Stimulated activated CD8-positive, alpha-beta memory T cell treated with anti-CD3 and anti-CD28 coated beads, Interleukin-12 subunit alpha, Interleukin-12 subunit beta, amount 100 ng/mL, for 4 hours (primary cell): ENCODE results near the gene NLGN1.

ENCODE experiments used
- DNase-seq: peaks from one replicate; pipeline ENCODE4 v3.0.0-alpha.2; 2020; ENCODE audit warnings: low read depth

The NLGN1 gene

DNA sequence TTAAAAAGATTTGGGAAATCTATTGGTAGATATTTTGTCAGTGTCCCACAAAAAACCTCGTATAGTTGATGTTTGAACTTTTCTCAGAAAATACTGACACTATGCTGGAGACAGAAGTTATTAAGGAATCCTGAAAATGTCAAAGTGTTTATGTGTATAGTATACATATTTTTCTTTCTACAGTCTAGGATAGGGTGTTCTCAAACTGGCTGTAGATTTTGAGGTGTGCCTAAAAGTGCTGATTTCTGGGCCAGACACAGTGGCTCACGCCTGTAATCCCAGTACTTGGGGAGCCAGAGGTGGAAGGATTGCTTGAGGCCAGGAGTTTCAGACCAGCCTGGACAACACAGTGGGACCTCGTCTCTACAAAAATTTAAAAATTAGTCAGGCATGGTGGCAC is 322.0 kb downstream of the NLGN1 start:
- DNase-seq = no peak

DNA sequence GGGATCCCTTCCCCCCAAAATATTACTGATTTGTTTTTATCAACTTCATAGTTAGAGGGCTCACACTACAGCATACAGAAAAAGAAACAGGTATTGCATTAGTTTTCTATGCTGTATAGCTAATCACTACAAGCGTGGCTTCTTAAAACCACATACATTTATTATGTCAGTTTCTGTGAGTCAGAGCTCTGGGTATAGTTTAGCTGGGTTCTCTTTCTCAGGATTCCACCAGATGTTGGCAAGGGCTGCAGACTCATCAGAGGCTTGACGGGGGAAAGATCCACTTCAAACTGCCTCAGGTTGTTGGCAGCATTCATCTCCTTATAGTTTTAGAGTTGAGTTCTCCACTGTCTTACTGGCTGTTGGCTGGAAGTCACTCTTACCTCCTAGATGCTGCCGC is 328.0 kb downstream of the NLGN1 start:
- no peak for DNase-seq

DNA sequence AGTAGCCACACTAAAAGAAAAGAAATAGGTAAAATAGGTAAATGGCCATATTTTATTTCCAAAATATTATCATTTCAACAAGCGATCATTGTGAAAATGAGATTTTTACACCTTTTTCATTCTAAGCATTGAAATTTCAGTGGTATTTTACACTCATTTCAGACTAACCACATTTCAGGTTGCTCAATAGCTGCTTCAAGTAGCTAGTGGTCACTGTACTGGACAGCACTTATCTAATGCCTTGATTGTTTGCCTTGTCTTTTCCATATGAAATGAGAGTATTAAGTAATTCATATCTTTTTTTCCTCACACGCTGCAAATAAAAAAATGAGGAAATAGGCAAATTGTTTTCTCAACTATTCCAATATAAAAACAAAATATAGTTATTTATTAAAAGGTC is 332.8 kb downstream of the NLGN1 start:
- DNase-seq = no peak

DNA sequence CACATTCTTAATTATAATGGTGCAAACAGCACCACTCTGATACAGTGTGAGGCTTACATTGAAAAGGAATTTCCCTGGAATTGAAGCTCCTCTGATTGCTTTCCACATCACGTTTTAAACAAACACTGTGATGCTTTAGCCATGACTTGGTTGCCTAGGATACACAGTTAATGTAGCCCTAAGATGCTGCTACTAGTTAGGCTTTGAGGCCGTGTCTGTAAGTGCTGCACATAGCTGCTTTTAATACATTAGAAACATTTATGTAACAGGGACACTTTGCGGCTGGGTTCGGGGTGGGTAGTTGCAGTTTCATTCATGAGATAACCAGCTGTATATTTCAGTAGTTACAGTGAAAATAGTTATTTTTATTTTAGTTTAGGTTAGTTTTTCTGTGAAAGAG is 334.7 kb downstream of the NLGN1 start:
- no peak for DNase-seq

DNA sequence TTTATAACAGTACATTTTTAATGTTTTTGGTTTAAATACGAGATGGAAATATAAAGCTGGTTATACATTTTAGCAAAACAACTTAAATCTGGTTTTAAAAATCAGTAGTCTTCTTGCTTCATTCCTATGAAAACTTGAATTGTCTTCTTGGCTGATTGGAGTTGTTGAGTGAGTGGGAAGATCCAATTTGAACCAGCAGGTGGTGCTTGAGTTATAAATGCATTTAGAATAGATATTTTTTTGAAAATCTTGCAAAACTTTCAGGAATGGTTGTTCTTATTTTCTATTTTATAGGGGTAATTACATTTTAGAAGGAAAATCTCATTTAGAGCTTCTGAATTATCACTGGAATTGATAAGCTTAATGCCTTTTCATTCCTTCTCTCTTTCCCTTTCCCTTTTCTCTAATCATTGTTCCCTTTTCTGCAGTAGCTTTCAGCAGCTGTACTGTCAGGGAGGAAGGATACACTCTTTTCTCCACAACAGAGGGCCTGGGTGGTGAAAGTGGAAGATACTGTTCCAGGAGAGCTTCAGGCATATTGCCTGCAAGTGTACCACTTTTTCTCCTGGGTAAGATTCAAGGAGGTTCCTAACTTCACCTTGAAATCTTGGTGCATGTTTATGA is 335.6 kb downstream of the NLGN1 start:
- no peak for DNase-seq

DNA sequence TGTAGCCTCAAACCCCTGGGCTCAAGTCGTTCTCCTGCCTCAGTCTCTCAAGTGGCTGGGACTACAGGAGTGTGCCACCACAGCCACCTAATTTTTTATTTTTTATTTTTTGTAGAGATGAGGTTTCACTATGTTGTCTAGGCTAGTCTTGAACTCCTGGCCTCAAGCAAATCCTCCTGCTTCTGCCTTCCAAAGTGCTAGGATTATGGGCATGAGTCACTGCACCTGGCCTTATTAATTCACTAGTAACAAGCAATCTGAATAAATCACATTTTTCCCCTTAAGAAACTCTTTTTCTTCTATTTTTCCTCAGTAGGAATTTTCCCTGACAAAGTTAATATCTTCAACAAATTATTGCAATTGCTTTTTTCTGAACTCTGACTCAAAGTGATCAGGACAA is 336.9 kb downstream of the NLGN1 start:
- no peak for DNase-seq

DNA sequence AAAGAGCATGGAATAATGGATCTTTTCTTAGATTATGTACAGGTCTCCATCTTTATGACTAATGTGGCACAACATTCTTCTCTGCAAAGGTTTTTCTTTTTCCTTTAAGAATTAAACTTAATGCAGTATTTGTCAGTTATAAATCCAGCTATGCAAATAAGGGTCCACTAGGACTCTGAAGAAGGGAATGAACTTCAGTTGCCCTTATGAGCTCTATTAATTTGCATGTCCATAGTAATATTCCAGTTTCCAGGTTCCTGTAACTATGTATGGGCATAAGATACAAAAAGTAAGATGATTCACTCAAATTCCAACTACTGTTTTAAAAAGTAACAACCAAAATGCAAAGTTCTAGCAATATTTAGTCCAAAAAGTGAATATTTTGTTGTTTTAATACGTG is 337.4 kb downstream of the NLGN1 start:
- no peak for DNase-seq

DNA sequence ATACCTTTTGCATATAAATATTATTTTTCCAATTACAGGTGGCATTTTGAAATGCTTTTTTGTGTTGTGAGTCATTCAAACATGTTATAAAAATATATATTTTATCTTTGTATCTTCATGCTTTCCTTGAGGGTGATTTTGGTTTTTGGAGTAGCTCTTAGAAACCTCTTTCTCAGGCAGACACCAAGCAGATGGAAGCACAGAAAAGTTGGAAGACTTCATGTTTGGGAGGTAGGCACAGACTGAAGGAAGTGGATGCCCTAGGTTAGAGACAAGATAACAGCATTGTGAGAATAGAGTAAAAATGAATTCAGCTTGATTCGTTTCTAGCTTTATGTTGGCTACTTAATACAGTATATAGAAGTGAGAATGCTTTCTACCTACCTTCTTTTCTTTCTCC is 338.3 kb downstream of the NLGN1 start:
- no peak for DNase-seq

DNA sequence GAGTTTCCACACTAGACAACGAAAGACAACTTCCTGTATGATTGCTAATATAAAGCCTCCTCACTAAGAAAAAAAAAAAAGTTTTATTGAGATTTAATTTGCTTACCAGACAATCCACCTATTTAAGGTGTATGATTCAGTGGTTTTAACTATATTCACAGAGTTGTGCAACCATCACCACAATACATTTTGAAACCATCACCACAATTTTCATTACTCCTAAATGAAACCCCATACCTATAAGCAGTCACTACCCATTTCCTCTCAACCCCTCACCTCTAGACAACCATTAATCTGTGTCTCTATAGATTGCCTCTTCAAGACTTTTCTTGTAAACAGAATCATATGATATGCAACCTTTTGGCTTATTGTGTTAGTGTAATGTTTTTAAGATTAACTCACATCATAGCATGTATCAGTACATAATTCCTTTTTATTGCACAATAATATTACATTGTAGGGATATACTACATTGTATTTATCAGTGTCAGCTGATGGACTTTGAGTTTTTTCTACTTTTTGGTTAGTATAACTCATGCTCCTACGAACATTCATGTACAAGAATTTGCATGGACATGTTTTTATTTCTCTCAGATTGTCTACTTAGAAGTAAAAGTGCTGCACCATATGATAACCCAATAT is 339.7 kb downstream of the NLGN1 start:
- DNase-seq = no peak

DNA sequence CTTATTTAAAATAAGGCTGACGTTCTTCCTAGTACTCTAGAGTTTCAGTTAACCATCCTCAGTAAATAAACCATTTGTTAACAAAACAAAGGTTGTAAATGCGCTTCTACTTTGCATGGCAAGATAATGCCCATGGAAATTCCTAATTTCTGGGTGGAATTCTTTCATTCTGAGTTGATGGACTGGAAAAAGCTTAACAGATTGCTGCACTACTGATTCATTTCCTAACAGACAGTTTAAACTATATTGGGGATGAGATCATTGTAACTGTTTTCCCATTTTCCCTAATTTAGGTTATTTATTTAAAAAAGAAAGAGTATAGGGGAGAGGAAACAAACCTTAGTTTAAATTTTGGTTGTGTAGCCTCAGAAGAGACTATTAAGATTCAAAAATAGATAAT is 342.2 kb downstream of the NLGN1 start:
- no peak for DNase-seq

DNA sequence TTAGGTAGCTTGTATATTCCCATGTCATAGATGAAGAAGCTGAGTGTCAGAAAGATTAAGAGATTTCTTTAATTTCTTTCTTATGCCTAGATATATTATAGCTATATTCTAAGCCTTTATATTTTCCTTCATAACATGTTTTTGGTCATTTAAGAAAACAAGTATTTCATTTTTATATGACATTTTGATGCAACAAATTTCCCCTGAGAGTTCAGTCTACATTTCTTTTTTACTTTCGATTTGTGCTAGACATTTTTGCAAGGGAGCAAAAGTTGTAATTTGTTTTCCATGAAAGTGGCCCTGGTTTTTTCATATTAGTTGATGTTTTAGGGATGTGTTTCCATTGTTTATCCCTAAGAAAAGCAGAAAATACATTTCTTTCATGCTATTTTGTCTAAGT is 344.9 kb downstream of the NLGN1 start:
- no peak for DNase-seq

DNA sequence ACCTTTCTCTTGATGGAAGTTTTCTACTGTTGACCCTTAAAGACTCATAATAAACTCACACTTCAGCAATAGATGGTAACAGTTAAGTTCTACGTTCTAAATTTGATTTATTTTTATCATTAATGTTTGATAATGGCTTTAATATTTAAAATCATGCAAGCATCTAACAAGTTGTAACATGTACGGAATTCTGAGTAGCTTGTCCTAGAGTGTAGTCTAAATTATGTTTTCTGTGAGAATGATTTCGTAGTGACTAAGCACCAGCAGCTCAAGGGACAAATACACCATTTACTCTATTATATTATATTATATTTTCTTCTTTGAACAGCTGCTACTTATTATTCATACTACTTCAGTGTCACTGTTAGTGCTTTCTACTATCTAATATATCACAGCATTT is 345.6 kb downstream of the NLGN1 start:
- no peak for DNase-seq

DNA sequence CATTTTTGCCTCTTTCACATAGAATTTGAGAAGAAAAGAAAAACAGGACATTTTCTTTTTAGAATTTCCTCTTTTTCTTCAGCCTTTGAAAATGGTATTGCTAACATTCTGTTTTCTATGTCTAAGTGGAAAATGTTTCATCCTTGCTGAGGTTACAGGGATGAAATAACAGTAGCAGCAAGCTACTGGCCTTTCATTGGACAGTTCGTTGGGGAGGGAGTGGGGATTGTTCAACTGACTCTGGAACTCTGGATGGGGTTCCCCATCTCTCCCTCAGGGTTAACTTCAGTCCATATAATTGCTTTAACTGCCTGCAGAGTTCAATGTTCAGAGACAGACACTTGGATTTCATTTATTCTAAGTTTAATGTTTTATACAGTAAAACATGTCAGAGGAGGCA is 346.0 kb downstream of the NLGN1 start:
- no peak for DNase-seq

DNA sequence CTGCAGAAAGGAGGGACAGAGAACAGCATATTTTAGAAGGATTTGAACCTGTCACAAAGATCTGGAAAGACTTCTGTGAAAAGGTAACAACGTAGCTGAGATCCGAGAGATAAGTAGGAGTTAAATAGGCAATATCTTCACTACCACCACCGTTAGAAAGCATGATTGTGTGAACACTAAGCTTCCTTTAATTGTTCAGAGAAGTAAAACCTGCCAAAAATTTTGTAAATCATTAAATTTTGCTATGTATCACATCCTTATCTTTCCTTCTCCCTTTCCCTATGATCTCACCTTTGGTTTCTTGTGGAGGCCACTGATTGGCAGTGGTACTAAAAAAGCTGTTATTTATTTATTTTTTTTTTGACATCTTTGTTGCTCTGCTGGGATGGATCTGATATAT is 346.9 kb downstream of the NLGN1 start:
- DNase-seq = no peak

DNA sequence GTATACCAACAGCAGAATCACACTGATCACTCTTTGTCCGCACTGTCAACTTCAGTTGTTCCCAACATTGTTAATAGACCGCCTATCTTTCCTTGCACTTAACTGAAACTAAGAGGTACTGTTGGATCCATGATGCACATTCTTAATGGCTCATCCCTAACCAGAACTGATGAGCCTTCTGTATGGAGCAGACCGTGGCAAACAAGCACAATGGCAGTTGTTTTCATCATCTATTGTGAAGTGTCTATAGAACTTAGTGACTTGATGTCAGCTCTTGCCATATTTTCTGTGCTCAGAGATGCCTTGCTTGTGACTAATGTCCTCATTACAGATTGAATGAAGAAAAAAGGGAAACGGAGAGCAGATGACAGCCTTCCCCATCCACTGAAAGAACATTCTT is 347.4 kb downstream of the NLGN1 start:
- no peak for DNase-seq

DNA sequence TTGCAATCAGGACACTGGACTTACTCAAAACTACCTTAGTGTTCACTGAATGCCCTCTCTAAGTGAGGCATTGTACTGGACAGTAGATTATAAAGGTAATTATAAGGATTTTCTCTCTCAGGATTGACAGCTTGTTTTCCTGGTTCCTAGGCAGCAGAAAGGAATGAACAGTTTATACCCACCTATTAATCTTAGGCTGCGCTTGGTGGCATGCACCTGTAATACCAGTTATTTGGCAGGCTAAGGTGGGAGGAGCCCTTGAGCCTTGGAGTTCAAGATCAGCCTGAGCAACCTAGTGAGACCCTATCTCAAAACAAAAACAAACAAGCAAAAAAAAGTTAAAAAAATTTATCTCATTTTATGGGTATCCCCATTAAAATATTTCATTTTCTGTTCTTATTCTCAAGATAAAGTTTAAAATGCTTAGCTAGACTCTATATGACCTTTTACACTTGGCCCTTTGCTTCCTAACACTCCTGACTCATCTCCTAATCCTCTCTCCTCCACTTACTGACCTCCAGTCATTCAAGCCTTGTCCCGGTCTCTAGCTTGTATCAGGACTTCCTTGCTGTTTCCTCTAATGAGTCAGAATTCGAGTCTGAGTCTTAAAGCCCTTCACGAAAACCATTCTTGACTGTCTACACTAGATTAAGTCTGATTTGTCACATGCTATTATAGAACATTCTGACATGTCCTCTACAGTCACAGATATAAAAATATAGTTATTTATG is 348.6 kb downstream of the NLGN1 start:
- no peak for DNase-seq

DNA sequence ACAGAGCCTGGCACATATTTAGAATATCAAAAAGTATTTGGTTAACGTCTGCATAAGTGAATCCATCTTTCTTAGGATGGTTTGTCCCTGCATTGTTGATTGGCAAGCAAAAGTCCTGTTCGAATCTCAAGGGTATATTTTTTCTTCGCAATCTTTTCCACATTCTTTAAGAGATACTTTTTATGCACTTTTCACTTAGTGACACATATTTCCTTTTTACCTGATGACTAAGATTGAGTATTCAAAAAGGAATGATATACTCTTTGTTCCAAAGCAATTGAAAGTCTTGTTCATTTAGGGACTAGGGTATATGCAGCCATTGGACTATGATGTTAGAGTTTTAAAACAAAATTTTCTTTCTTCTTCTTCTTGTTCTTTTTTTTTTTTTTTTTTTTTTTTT is 349.9 kb downstream of the NLGN1 start:
- no peak for DNase-seq

DNA sequence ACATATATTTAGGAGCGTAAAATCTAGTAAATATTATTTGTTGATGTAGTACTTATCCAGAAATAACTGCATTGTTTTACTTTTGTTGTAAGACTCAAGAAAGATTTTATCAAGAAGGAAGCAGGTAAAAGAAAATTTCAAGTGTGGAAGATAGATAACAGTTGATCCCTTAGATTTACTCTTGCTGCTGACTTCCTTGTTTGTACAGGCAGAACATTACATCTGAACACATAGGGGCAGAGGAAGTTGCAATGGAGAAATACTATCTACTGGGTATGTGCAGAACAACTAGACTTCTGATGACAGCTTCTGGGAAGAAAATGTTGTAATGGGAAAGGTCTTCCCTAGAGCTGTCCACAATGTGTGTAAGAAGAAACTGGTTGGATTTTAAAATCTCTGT is 350.6 kb downstream of the NLGN1 start:
- no peak for DNase-seq

DNA sequence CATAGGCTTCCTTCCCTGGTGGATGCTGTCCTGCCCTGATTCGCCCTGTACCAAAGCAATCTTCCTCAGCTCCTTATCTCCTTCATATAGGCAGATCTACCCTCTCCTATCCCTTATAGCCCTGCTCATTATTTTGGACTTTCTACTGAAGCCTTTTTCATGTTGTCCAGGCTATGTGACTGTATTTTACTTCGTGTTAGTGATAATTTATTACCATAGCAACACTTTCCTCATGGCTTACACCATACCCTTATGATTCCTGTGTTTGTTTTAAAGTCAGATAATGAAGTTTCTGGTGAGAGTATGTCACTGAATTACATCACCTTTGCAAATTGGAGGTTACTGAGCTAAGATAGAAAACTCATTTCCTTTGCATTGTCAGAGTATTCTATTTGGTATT is 352.6 kb downstream of the NLGN1 start:
- DNase-seq = no peak

DNA sequence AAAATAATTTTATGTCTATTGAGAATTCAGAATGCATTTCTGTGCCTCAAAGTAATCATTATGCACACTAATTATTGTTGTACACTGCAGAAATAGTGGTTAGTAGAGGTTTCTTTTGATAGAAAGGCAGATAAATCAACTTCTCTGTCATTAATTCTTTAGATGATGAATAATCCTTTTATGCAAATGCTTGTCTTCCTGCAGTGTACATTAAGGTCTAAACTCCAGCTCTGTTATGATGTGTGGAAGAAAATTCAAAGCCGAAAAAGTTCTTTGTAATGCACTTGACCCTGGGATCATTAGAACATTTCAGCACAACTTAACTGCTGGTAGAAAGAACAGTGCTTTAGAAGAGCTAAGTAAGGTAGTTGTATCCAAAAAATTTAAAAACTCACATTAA is 353.0 kb downstream of the NLGN1 start:
- DNase-seq = no peak

DNA sequence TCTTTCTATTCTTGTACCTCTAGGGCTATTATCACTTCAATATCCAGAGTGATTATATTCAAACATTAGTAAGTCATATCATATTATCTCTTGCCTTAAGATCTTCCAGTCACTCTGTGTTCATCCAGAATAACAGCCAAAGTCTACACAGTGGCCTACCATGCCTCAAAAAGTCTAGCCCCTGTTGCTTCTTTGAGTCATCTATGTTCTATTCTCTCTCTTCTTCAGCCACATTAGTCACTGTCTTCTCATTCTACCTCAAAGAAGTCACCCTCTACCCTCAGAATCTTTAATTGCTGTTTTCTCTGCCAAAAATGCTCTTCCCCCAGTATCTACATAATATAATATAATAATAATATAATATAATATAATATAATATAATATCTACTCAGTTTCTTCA is 356.0 kb downstream of the NLGN1 start:
- no peak for DNase-seq

DNA sequence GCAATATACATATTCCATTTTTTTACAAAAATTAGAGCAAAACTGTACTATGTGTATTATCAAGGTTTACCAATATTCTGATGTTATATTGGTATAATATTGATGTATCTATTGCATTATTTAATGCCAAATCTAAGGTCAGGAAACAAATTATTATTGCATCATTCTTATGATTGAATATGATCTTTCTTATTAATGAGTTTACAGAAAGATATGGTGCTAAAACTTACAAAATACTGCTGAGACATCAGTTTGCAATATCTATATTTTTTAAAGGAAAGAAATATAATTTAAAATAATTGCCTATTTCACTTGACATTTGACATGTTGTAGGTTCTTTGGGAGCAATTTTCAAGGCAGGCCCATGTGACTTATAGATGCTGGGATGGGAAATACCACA is 357.6 kb downstream of the NLGN1 start:
- DNase-seq = no peak

DNA sequence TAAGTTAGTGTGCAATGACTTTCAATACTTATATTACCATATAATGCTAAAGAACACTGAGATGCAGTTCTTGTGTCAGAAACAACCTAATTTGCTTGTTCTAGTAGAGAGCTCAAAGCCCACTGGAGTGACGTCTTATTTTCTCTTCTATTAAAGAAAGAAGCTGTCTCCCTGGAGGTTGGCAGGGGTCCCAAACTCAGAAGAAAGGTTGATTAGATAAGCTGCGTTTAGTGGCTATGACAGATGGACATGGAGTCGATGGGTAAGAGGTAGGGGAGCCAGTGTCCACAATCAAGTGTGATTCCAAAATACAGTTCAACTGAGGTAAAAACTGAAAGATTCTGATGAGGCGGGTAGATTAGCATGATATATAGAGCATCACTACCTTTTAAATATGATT is 363.6 kb downstream of the NLGN1 start:
- DNase-seq = no peak

DNA sequence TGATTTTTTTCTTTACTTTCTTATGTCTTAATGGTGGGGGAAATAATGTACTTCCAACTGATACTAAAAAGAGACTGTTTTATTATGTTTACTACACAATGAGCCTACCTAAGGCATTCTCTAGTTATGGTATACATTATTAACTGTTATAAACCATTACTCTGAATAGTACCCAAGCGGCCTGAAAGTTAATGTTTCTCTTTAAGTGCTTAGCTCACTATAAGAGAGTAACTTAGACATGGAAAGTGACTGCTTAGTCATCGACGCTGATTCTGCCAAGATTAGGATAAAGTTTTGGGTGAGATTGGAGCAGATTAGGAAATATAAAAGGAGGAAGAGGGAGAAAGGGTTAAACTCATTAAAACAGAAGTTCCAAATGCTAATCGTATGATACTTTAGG is 365.0 kb downstream of the NLGN1 start:
- no peak for DNase-seq
